KMS-11 (cell line): ENCODE results near the gene SHB.

Experiments
- H2AFZ ChIP-seq: fragments of 200-600 bp; sonication (generic); 2 replicates; pipeline ENCODE4 v1.6.1; 2016; ENCODE audit warnings: antibody characterized with exemption, mixed run types, low read depth
- H3K27ac ChIP-seq: fragments of 200-600 bp; sonication (generic); 2 replicates; pipeline ENCODE4 v1.6.1; 2016; ENCODE audit warnings: mild to moderate bottlenecking, mixed run types
- H3K27me3 ChIP-seq: fragments of 200-600 bp; sonication (generic); 2 replicates; pipeline ENCODE4 v1.6.1; 2017; ENCODE audit warnings: mild to moderate bottlenecking, low read depth, mixed run types, moderate library complexity; ENCODE audit not compliant: insufficient read depth
- H3K36me3 ChIP-seq: fragments of 200-600 bp; sonication (generic); 2 replicates; pipeline ENCODE4 v1.6.1; 2017; ENCODE audit warnings: mild to moderate bottlenecking, mixed run types; ENCODE audit not compliant: insufficient read depth
- H3K4me1 ChIP-seq: fragments of 200-600 bp; sonication (generic); 2 replicates; pipeline ENCODE4 v1.6.1; 2016; ENCODE audit warnings: mild to moderate bottlenecking, low read depth, mixed run types; ENCODE audit not compliant: poor library complexity, severe bottlenecking
- H3K4me2 ChIP-seq: fragments of 200-600 bp; sonication (generic); 2 replicates; pipeline ENCODE4 v1.7.0; 2016; ENCODE audit warnings: mild to moderate bottlenecking, mixed run types
- H3K4me3 ChIP-seq: fragments of 200-600 bp; sonication (generic); IDR thresholded peaks from 2 replicates; pipeline ENCODE4 v1.6.1; 2017; ENCODE audit warnings: low read depth, low read length, mixed read lengths; ENCODE audit not compliant: insufficient read depth
- H3K79me2 ChIP-seq: fragments of 200-600 bp; sonication (generic); 2 replicates; pipeline ENCODE4 v1.6.1; 2016; ENCODE audit warnings: low read depth, mixed run types; ENCODE audit not compliant: insufficient read depth
- H3K9ac ChIP-seq: fragments of 200-600 bp; sonication (generic); 2 replicates; pipeline ENCODE4 v1.6.1; 2016; ENCODE audit warnings: mild to moderate bottlenecking, mixed run types
- H4K20me1 ChIP-seq: fragments of 200-600 bp; sonication (generic); 2 replicates; pipeline ENCODE4 v1.6.1; 2016; ENCODE audit warnings: mild to moderate bottlenecking, mixed run types; ENCODE audit not compliant: insufficient read depth
- CTCF ChIP-seq: fragments of 200-600 bp; sonication (generic); conservative IDR thresholded peaks from 2 replicates; pipeline ENCODE4 v1.6.1; 2017; ENCODE audit warnings: low read depth, mild to moderate bottlenecking, antibody characterized with exemption, low read length, moderate library complexity, mixed read lengths

SHB gene

GRCh38 chr9:37994639-37995347 lies 74.2 kb downstream of the SHB start:
- H3K79me2 ChIP-seq: no peaks in the 10 kb centered on the region
- no peak for TF ChIP-seq CTCF
- H3K4me3 ChIP-seq: no peak overlapping the region
- H3K36me3 ChIP-seq: no peaks in the 10 kb centered on the region
- no peaks in the 10 kb centered on the region for H3K4me1 ChIP-seq
- H3K27me3 ChIP-seq: no peaks in the 10 kb centered on the region
- H3K27ac ChIP-seq: no peak overlapping the region
- H3K4me2 ChIP-seq: no peak overlapping the region
- H4K20me1 ChIP-seq: no peaks in the 10 kb centered on the region
- H3K9ac ChIP-seq: no peak overlapping the region
- no peak overlapping the region for H2AFZ ChIP-seq

- no peak overlapping the region for H3K9ac ChIP-seq
- no peaks in the 10 kb centered on the region for H4K20me1 ChIP-seq
- no peaks in the 10 kb centered on the region for H3K79me2 ChIP-seq
- no peaks in the 10 kb centered on the region for H3K4me1 ChIP-seq
- no peak overlapping the region for H3K4me2 ChIP-seq
- H3K27ac ChIP-seq: no peak overlapping the region
- H2AFZ ChIP-seq: no peak overlapping the region
- TF ChIP-seq CTCF: no peak
- no peaks in the 10 kb centered on the region for H3K27me3 ChIP-seq
- no peak overlapping the region for H3K4me3 ChIP-seq
- H3K36me3 ChIP-seq: no peaks in the 10 kb centered on the region
Observed at GRCh38 chr9:37992924-37993349, 76.1 kb downstream of the SHB start.

GRCh38 chr9:37990404-37991015 lies 78.5 kb downstream of the SHB start:
- H2AFZ ChIP-seq: no peak overlapping the region
- no peaks in the 10 kb centered on the region for H3K36me3 ChIP-seq
- H3K4me3 ChIP-seq: no peak overlapping the region
- TF ChIP-seq CTCF: no peak
- no peak overlapping the region for H3K27ac ChIP-seq
- H3K9ac ChIP-seq: no peak overlapping the region
- H3K4me1 ChIP-seq: no peaks in the 10 kb centered on the region
- no peaks in the 10 kb centered on the region for H3K79me2 ChIP-seq
- H3K4me2 ChIP-seq: no peak overlapping the region
- no peaks in the 10 kb centered on the region for H3K27me3 ChIP-seq
- no peaks in the 10 kb centered on the region for H4K20me1 ChIP-seq

- Histone ChIP-seq H3K4me2 (no peak overlapping the region), H3K27me3 (no peaks in the 10 kb centered on the region), H3K4me3 (no peak overlapping the region), H3K27ac (no peak overlapping the region), H3K4me1 (no peaks in the 10 kb centered on the region), H4K20me1 (no peaks in the 10 kb centered on the region), H3K79me2 (no peaks in the 10 kb centered on the region), H2AFZ (no peak overlapping the region), H3K36me3 (no peaks in the 10 kb centered on the region), H3K9ac (no peak overlapping the region)
- TF ChIP-seq CTCF: no peak
Observed at GRCh38 chr9:37989701-37990100, 79.3 kb downstream of the SHB start.
